ENCODE results near the gene RYR3.

Gene RYR3

GRCh38 chr15:33454346-33454745 is 143.6 kb downstream of the RYR3 start:
- no peak for DNase-seq

- no peak for DNase-seq
These were observed 144.2 kb downstream of the RYR3 start for GRCh38 chr15:33454996-33455395.

GRCh38 chr15:33458421-33458820 is 147.7 kb downstream of the RYR3 start:
- DNase-seq: no peak

- no peak for DNase-seq
These were observed 149.5 kb downstream of the RYR3 start for GRCh38 chr15:33460166-33460805.

GRCh38 chr15:33461671-33462070 is 150.9 kb downstream of the RYR3 start:
- DNase-seq: no peak

GRCh38 chr15:33467146-33467815 is 156.5 kb downstream of the RYR3 start:
- no peak for DNase-seq

GRCh38 chr15:33467816-33468163 is 157.0 kb downstream of the RYR3 start:
- no peak for DNase-seq

- DNase-seq: no peak
These were observed 158.0 kb downstream of the RYR3 start for GRCh38 chr15:33468740-33469139.

- no peak for DNase-seq
These were observed 162.2 kb downstream of the RYR3 start for GRCh38 chr15:33473005-33473404.

GRCh38 chr15:33473714-33474113 is 162.9 kb downstream of the RYR3 start:
- no peak for DNase-seq

GRCh38 chr15:33476076-33476475 is 165.3 kb downstream of the RYR3 start:
- no peak for DNase-seq

GRCh38 chr15:33476908-33477307 is 166.1 kb downstream of the RYR3 start:
- no peak for DNase-seq

GRCh38 chr15:33489335-33489734 is 178.6 kb downstream of the RYR3 start:
- no peak for DNase-seq

GRCh38 chr15:33490703-33491102 is 179.9 kb downstream of the RYR3 start:
- DNase-seq: no peak

GRCh38 chr15:33492434-33493052 is 181.8 kb downstream of the RYR3 start:
- DNase-seq: no peak

- no peak for DNase-seq
These were observed 183.5 kb downstream of the RYR3 start for GRCh38 chr15:33494306-33494705.

- DNase-seq: no peak
These were observed 189.8 kb downstream of the RYR3 start for GRCh38 chr15:33500432-33501195.

- no peak for DNase-seq
These were observed 192.9 kb downstream of the RYR3 start for GRCh38 chr15:33503681-33504080.

GRCh38 chr15:33506781-33507296 is 196.1 kb downstream of the RYR3 start:
- DNase-seq: no peak

GRCh38 chr15:33508703-33509102 is 197.9 kb downstream of the RYR3 start:
- DNase-seq: no peak

- DNase-seq: no peak
These were observed 204.4 kb downstream of the RYR3 start for GRCh38 chr15:33515121-33515520.

- no peak for DNase-seq
These were observed 205.8 kb downstream of the RYR3 start for GRCh38 chr15:33516563-33516962.

GRCh38 chr15:33517944-33518343 is 207.2 kb downstream of the RYR3 start:
- no peak for DNase-seq

- DNase-seq: no peak
These were observed 207.7 kb downstream of the RYR3 start for GRCh38 chr15:33518421-33518820.

All from GDM1 (cell line).